ENCODE measurements around the gene ROBO3.

The ROBO3 gene

DNA sequence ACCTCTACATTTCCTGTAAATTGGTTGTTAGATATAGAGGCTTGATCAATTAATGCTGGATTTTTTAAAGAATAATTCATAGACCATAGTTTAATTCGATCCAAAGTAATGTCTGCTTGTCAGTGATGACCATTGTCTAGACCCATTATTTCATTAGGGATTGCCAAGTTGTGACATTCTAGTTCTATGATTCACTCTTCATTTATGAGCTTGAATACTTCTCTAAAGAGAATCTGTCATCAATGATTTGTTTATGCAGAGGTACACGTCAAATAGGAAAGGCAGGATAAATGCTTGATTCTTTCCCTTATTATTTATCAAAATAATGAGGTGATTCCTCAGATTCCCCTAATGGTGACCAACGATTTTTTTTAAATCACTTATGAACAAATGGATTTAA lies 24.0 kb upstream of the ROBO3 start:
- Histone ChIP-seq H3K4me3 (no peak overlapping the region), H3K27ac (no peak overlapping the region)

DNA sequence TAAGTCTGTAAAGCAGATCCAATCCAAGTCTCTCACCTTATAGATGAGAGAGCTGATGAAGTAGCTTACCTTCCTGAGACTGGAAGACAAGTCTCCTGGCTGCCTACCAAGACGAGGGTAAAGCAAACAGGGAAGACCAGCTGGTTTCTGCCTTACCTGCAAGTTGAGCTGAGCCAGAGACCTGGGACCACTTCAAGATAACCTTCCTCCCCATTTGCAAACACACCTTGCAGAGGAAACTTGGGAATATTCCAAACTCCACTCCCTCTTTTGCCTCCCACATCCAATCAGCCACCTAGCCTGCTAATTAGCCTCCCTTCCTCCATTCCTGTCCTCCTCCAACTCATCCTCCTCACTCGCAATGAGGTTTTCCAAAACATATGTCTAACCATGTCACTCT lies 23.4 kb upstream of the ROBO3 start:
- Histone ChIP-seq H3K27ac (no peak overlapping the region), H3K4me3 (no peak overlapping the region)

DNA sequence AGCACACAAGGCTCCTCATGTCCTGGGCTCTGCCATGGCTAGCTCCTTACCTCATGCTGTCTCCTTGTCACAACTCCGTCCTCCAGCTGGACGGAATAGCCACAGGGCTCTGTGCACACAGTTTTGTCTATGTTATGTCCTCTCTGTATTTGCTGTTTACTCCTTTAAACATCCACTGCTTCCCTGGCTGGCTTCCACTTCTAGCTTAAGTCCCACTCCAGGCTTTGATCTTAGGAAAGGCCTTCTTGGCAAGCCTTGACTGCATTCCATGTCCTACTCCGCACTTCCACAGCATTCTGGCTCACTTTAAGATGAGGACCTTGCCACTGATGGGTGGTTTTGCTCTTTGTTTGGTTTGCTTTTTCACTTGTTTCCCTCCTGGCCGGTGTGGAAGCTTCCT lies 22.9 kb upstream of the ROBO3 start:
- no peak overlapping the region for H3K27ac ChIP-seq
- no peak overlapping the region for H3K4me3 ChIP-seq

GRCh38 chr11:124843616-124843910 lies 21.7 kb upstream of the ROBO3 start:
- H3K27ac ChIP-seq, result no peak overlapping the region
- no peak overlapping the region for H3K4me3 ChIP-seq

GRCh38 chr11:124844664-124845079 lies 20.6 kb upstream of the ROBO3 start:
- no peak overlapping the region for H3K27ac ChIP-seq

DNA sequence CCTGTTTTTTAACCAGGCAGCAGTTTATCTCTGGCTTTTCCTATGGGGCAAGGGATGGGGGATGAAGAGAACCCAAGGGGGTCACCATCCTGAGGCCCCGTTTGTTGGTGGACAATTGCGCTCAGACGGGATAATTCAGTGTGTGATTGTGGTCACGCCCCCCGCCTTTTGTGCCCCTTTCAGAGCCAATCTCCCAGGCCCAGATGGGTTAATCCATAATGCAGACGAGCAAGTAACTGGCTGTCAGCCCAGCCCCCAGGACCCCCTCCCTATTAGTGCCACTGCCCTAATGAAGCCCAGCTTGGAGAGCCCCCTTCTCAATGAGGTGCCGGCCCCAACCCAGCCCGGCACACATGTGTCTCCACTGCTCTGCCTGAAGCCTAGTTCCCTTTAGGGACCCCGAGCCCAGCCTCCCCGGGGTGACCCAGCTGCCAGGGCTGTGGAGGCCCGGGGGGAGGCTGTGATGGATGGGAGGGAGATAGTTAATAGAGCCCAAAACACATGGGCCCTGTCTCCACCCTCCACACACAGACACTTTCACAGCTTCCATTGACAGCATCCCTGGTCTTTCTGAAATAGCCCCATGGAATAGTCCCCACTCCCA lies 19.1 kb upstream of the ROBO3 start:
- H3K4me3 ChIP-seq, result no peak overlapping the region
- no peak overlapping the region for H3K27ac ChIP-seq

More at GRCh38 chr11:124844664-124845079, 20.6 kb upstream of the ROBO3 start:
- no peak overlapping the region for H3K4me3 ChIP-seq

GRCh38 chr11:124859171-124859570 lies 6.1 kb upstream of the ROBO3 start:
- Histone ChIP-seq H3K4me3 (no peak overlapping the region), H3K27ac (no peak overlapping the region)

DNA sequence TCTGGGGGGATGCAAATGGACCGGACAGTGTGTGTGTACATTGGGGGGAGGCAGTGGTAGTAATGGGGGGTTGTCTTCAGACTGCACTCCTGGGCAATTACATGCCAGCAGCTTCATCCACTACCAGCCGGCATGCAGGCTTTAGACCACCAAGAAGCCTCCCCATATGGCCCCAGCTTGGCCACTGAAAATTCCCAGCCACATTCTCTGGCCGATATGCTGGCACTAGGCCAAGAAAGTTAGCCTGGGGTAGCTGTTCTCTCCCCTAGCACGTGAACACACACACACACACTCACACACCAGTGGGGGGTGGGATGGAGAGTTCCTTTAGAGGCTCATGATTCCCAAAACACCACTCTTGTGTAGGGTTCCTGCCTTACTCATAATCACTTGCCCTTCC lies 3.6 kb upstream of the ROBO3 start:
- H3K27ac ChIP-seq, result no peak overlapping the region
- no peak overlapping the region for H3K4me3 ChIP-seq

DNA sequence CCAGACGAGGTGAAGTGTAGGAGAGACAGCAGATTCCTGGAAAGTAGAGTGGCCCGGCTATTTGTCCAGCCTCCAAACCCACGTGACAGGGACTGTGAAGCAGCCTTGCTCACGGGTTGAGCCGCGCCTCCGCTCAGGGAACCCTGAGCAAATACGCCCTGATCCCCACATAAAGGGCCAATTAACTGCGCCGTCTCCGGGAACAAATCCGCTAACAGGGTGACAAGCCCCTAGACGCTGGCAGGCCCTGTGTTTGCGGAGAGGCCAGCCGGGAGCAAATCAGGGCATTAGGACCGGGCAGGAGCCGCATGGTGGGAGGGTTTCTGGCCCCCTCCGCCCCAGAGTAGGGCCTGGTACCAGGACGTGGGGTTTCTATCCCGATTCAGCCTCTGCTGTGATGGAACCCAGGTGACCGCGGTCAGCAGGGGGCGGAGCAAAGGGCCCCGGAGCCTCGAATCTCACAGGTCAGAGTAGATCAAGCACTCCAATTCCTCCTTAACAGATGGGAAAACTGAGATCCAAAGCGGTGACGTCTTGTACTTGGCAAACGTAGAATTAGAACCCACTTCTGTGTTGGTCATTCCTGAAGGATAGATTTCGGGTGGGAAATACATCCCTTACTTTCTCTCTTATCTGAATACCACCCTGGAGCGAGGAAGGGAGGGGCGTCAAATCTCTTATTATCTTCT lies 2.0 kb upstream of the ROBO3 start:
- Histone ChIP-seq H3K27ac (no peak overlapping the region), H3K4me3 (no peak overlapping the region)

GRCh38 chr11:124863826-124864165 lies 1.4 kb upstream of the ROBO3 start:
- Histone ChIP-seq H3K27ac (no peak overlapping the region), H3K4me3 (no peak overlapping the region)

DNA sequence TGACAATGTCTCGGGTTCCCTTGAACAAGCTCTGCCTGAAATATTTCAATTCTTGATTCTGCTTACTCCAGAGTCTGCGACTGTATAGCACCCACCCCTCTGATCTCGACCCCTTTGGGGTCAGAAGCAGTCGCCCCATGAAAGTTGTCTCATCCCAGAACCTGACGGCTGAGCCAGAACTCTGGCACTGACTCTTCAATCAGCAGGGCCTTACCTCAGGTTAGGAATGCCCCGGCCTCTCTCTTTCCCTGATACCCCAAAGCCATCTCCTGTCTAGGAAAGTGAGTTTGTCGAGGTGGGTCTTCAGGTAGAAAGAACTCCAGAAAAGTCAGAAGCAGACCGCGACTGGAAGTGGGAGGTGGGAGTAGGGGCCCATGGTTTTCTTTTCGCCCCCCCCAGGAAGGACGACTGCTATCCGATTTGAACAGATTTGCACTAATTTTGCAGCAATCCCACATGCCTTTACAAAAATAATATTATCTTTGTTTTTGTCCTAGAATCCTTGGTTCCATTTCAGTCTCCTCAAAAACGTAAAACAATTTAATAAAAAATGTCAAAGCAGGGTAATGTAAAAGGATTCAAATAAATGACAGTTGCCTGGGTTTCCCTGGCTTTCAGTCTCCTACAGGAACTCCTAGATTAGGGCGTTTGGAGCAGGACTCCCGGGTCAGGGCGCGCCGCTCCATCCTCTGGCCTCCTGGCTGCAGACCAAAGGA lies 898 bp upstream of the ROBO3 start:
- no peak overlapping the region for H3K27ac ChIP-seq

DNA sequence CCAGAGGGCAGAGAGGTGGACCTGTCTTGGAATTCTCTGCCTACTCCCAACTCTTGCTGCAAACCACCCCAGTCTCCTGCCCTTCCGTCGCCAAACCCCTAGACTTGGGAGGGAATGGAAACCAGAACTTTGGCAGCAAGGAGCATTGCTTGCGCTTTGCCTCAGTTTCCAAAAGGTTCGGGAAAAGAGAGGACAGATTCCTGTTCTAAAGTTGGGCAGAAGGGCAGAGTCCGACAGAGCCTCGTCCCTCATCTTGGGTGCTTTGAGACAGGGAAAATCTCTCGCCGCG lies 396 bp upstream of the ROBO3 start:
- Histone ChIP-seq H3K4me3 (no peak overlapping the region), H3K27ac (no peak overlapping the region)

More for the DNA sequence above, 898 bp upstream of the ROBO3 start:
- no peak overlapping the region for H3K4me3 ChIP-seq

DNA sequence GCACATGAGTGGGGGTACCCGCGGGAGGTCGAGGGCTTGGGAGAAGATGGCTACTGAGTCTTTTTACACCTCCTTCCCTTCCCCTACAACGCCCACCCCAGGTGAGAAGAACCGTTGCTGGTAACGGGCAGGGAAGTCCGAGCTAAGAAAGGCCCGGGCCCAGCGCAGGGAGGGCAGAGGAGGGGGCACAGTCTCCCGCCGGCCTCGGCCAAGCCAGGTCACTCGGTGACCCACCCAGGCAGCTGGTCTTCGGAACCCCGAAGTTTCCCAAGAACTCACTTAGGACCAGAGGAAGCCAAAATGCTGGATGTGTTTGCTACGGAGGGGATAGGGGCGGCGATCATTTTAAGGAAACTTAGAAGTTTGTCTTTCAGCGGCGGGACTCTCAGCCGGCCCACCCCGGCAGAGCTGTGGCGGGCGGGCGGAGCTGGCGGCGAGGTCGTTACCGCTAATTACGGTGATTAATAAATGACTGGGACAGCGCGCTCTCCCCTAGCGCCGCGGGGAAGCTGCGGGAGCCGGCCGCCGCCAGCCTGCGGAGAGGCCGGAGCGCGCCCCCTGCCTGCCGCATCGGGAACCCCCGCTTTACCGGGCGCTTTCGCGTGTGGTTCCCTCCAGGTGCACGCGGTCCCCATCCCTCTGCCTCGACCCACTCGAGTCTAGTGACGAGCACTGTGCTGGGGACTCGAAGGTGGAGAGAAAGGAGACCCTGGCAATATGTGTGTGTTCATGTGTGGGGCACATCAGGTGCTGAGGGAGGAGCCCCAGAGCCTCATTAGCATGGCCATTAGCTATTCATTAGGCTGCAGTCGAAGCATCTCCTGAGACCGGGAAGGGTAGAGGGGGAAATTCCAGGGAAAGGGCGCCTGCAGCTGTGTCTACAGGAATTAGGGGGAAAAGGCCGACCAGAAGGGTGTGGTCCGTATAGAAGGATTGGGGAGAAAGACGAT lies 945 bp downstream of the ROBO3 start:
- no peak overlapping the region for H3K27ac ChIP-seq
- peak overlapping the region in 2 of 7 experiments; percentile 3 to 21 for H3K4me3 ChIP-seq

DNA sequence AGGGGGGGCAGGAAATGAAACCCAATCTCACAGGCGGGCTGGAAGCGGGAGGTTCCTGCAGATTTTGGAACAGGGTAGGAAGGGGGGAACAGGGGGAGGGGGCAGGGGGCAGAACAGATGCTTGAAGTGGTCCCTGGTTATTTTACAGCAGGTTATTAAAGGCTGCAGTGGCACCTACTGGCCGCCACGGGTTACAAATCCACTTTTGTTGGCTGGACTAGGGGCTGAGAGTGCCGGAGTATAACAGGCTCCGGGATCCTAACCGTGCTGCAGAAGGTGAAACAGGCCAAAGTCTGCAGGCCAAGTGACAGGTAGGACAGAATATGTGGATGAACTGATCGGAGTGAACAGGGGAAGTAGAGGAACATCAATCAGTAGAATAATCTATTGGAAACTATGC lies 2.5 kb downstream of the ROBO3 start:
- no peak overlapping the region for H3K27ac ChIP-seq
- no peak overlapping the region for H3K4me3 ChIP-seq

DNA sequence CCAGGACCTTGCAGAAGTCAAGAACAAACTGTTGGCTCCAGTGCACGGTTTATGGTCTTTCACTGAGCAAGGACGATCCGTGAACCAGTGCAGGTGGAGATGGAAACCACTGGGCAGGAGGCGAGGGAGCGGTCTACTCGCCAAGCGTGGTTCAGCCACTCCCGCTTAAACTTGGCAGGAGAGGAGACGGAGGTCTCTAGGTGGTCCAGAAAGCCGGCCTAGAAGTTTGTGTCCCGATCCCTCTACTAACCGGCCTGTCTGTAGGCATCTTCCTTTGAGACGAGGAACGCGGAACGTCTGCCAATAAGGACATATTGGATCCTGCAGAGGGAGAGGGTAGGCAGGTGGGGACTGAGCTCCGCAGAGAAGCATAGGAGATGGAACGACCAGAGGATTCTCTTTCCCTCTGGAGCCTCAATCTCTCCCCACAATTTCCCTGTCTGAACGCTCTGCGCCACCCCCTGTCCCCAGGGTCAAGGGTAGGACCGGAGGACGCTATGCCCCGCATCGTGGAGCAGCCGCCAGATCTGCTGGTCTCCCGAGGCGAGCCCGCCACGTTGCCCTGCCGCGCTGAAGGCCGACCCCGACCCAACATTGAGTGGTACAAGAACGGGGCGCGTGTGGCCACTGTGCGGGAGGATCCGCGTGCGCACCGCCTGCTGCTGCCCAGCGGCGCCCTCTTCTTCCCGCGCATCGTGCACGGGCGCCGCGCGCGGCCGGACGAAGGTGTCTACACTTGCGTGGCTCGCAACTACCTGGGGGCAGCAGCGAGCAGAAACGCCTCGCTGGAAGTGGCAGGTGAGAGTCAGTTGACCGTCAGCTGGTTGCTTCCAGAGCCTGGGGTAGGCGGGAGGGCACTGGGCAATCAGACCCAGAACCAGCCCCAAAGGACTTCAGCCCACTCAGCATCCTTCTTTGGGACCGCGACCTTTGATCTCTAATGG lies 3.4 kb downstream of the ROBO3 start:
- H3K4me3 ChIP-seq, result no peak overlapping the region
- H3K27ac ChIP-seq, result no peak overlapping the region

DNA sequence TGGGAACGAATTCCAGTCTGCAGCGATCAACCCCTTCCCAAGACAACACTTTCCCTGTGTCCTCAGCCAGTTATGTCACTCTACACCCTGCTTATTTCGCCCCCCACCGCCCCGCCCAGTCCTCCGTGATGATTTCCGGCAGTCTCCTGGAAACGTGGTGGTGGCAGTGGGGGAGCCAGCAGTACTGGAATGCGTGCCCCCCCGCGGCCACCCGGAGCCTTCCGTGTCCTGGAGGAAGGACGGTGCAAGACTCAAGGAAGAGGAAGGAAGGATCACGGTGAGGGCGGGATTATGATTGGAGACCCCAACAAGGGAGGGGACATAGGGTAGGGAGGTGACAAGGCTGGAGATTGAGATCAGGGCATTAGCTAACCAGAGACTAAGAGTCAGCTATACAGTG lies 4.1 kb downstream of the ROBO3 start:
- H3K4me3 ChIP-seq, result no peak overlapping the region
- no peak overlapping the region for H3K27ac ChIP-seq

DNA sequence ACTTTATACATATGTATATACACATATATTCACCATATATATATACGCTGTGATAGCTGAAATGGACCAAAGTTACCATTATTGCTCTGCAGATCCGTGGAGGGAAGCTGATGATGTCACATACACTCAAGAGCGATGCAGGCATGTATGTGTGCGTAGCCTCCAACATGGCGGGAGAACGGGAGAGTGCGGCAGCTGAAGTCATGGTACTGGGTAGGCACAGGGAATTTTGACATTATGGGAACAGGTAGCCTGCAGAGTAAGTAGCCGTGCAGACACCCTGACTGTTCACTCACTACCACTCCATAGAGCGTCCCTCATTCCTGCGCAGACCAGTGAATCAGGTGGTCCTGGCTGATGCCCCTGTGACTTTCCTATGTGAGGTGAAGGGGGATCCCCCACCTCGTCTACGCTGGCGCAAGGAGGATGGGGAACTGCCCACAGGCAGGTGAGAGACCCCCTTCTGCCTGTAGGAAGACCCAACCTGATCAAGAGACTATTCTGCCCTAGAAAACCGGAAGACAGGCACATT lies 4.7 kb downstream of the ROBO3 start:
- Histone ChIP-seq H3K4me3 (no peak overlapping the region), H3K27ac (no peak overlapping the region)

DNA sequence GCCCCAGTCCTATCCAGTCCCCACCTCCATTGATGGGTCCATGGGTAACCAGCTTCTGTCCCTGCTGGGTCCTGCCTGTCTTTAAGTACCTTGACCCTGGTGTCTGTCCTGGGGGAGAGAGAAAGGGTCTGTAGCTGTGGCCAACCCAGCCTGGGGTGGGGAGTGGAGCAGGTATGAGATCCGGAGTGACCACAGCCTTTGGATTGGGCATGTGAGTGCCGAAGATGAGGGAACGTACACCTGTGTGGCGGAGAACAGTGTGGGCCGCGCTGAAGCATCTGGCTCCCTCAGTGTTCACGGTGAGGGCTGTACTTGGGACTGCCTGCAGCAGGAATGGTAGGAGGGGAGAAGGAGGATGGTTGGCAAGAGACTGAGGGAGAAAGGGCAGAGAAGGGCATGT lies 5.2 kb downstream of the ROBO3 start:
- Histone ChIP-seq H3K4me3 (no peak overlapping the region), H3K27ac (no peak overlapping the region)

DNA sequence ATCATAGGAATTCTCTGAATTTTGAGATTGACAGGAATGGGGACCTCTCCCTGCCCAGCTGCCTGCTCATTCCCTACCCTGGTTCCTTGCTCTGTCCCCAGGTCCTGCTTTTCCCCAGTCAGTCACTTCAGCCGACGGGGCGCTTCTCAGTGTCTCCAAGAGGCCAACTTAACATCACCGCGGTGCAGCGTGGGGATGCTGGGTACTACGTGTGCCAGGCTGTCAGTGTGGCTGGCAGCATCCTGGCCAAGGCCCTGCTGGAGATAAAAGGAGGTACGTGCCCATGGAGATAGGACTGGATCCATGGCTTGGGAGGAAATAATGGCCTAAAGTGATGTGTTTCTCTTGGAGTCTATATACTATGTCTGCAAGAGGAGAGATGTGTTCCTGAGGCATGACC lies 7.0 kb downstream of the ROBO3 start:
- Histone ChIP-seq H3K4me3 (no peak overlapping the region), H3K27ac (no peak overlapping the region)
